A549 (cell line): ENCODE data around the gene HAO2.

Experiments
- CTCF ChIP-seq: fragments of >200 bp; sonication (Bioruptor Twin); formaldehyde crosslinking; IDR thresholded peaks from 3 replicates; pipeline ENCODE4 v1.5.1; 2016
- POLR2A ChIP-seq: IDR thresholded peaks from 2 replicates; pipeline ENCODE4 v1.6.1; 2012; ENCODE audit warnings: mild to moderate bottlenecking, low read length

- TF ChIP-seq POLR2A (no peak), CTCF (no peak)
These were observed 12.5 kb downstream of the HAO2 start for GRCh38 chr1:119380983-119381662.
